Right atrium auricular region (tissue), 2 donors: ENCODE results near the gene MORN5. TPM values are rescaled to one million over a fixed set of nuclear protein-coding genes. Genes with fewer than 3 reads are reported as not detected.
A peak's percentile ranks its signal among the peaks of the same experiment; 100 is the strongest.

ENCODE experiments used
- DNase-seq: peaks from one replicate; pipeline ENCODE4 v3.0.0-alpha.2; 2019; ENCODE audit warnings: low spot score
- H3K27ac ChIP-seq, 2 donors: fragments of 200-600 bp; sonication (generic); 1 replicate in 1 of 2; 2 replicates in 1 of 2; pipeline ENCODE4 v1.5.1; 2016 to 2019
- H3K27me3 ChIP-seq, 2 donors: fragments of 200-600 bp; sonication (generic); one replicate each; pipeline versions ENCODE4 v1.5.1 to v1.6.0; 2017 to 2019
- H3K36me3 ChIP-seq: fragments of 200-600 bp; sonication (generic); one replicate; pipeline ENCODE4 v1.5.1; 2016
- H3K4me1 ChIP-seq, 2 donors: fragments of 200-600 bp; sonication (generic); one replicate each; pipeline versions ENCODE4 v1.5.1 to v1.6.0; 2017 to 2019
- H3K4me3 ChIP-seq, 2 donors: fragments of 200-600 bp; sonication (generic); 1 replicate in 1 of 2; 2 replicates in 1 of 2; pipeline ENCODE4 v1.5.1; 2017 to 2019; ENCODE audit warnings: mild to moderate bottlenecking in 1 of 2, moderate library complexity in 1 of 2
- H3K9me3 ChIP-seq, 2 donors: fragments of 200-600 bp; sonication (generic); one replicate each; pipeline ENCODE4 v1.5.1; 2019
- total RNA-seq, 2 donors: library from RNA; depleted of rRNA; stranded (reverse); fragments of >200 nt; gene quantifications; one replicate each; pipeline ENCODE4 v1.1.0, GENCODE V29; 2016
- TF ChIP-seq, protein P1 (sequence below), 2 donors: fragments of 200-600 bp; sonication (generic); IDR thresholded peaks; one replicate each; pipeline ENCODE4 v1.5.1; 2019; ENCODE audit warnings: antibody characterized with exemption in 2 of 2

MORN5 gene
- total RNA-seq, 2 donors from 2014 or later: not detected

DNA sequence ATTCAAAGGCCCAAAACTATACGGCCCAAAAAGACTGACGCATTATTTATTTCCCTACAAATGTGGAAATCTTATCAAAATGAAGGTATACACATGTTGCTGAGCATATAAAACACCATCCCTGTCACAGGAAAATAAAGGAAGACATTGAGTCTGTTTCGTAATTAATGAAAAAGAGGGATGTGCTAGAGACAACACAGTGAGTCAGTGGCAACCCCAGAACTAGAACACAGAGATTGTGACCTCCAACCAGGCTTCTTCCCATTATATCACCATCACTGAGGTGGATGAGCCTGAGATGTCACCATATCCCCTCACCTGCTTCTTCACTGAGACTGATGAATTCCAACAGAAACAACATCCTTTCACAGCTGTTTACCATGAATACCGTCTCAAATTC, 3.9 kb upstream of the MORN5 start:
- Histone ChIP-seq H3K36me3 (peaks cover 10% of the 10 kb centered on the region), H3K4me3 (no peak overlapping the region), H3K4me1 (peaks cover 0 to 55% of the 10 kb centered on the region in 2 donors)

DNA sequence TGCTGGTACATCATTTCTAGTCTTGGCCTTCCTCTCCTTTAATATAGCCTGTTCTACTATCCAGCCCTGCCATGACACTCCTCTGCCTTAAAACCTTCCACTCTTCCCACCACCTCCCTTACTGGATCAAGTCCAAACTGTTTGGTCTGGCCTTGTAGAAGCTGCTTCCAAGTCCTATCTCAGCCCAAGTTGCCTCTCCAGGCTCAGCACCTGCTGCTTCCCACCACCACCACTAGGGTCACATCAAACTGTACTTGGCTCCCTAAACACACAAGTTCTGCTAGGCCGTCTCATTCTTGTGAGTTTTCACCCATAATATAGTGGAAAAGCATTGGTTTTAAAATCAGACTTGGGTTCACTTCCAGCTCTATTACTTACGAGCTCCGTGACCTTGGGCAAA, 1.5 kb upstream of the MORN5 start:
- Histone ChIP-seq H3K36me3 (no peaks in the 10 kb centered on the region), H3K4me1 (peaks cover 0 to 37% of the 10 kb centered on the region in 2 donors), H3K4me3 (peak overlapping the region; percentile 90 to 95), H3K9me3 (peaks cover 0 to 11% of the 10 kb centered on the region in 2 donors), H3K27me3 (no peaks in the 10 kb centered on the region), H3K27ac (peak overlapping the region in 1 of 2 donors; percentile 94)
- DNase-seq: no peak
- TF ChIP-seq, protein P1, sequence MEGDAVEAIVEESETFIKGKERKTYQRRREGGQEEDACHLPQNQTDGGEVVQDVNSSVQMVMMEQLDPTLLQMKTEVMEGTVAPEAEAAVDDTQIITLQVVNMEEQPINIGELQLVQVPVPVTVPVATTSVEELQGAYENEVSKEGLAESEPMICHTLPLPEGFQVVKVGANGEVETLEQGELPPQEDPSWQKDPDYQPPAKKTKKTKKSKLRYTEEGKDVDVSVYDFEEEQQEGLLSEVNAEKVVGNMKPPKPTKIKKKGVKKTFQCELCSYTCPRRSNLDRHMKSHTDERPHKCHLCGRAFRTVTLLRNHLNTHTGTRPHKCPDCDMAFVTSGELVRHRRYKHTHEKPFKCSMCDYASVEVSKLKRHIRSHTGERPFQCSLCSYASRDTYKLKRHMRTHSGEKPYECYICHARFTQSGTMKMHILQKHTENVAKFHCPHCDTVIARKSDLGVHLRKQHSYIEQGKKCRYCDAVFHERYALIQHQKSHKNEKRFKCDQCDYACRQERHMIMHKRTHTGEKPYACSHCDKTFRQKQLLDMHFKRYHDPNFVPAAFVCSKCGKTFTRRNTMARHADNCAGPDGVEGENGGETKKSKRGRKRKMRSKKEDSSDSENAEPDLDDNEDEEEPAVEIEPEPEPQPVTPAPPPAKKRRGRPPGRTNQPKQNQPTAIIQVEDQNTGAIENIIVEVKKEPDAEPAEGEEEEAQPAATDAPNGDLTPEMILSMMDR (IDR thresholded peaks at IDR 0.05): peak; percentile 29 to 57

More for the DNA sequence above, 3.9 kb upstream of the MORN5 start:
- Histone ChIP-seq H3K9me3 (no peaks in the 10 kb centered on the region), H3K27ac (no peak overlapping the region), H3K27me3 (no peaks in the 10 kb centered on the region)
- TF ChIP-seq, protein P1 (IDR thresholded peaks at IDR 0.05): no peak
- DNase-seq: no peak

DNA sequence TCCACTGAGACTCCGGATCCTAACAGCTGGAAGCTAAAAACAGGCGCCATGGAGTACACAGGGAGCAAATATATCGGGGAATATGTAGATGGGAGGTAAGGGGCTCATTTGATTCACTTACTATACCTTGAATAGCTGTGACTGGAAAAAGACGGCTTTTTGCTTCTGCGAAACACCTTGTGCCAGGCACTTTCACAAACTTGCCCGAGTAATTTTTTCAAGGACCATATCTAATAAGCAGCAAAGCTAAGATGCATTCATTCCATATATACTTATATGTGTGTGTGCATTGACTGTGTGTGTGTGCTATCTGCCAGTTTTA, 178 bp downstream of the MORN5 start:
- Histone ChIP-seq H3K4me1 (peaks cover 0 to 37% of the 10 kb centered on the region in 2 donors), H3K27ac (no peak overlapping the region), H3K4me3 (peak overlapping the region; percentile 90 to 95), H3K9me3 (peaks cover 0 to 11% of the 10 kb centered on the region in 2 donors), H3K27me3 (no peaks in the 10 kb centered on the region), H3K36me3 (no peaks in the 10 kb centered on the region)
- DNase-seq: no peak
- TF ChIP-seq, protein P1 (IDR thresholded peaks at IDR 0.05): no peak

DNA sequence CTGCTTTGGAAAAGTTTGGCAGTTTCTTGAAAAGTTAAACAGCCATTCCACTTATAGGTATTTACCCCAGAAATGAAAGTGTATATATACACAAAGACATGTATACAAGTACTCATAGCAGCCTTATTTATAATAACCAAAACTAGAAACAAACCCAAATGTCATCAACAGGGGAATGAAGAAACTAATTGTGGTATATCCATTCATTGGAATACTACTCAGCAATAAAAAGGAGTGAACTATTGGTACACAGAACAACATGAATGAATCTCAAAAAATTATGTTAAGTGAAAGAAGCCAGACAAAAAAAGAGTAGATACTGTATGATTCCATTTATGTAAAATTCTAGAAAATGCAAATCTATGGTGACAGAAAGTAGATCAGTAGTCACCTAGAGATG, 2.7 kb downstream of the MORN5 start:
- H3K9me3 ChIP-seq: peaks cover 0 to 11% of the 10 kb centered on the region in 2 donors
- TF ChIP-seq, protein P1 (IDR thresholded peaks at IDR 0.05): no peak
- no peaks in the 10 kb centered on the region for H3K36me3 ChIP-seq
- H3K4me3 ChIP-seq: no peak overlapping the region
- no peak for DNase-seq
- no peak overlapping the region for H3K27ac ChIP-seq
- peaks cover 0 to 21% of the 10 kb centered on the region in 2 donors for H3K4me1 ChIP-seq
- no peaks in the 10 kb centered on the region for H3K27me3 ChIP-seq

DNA sequence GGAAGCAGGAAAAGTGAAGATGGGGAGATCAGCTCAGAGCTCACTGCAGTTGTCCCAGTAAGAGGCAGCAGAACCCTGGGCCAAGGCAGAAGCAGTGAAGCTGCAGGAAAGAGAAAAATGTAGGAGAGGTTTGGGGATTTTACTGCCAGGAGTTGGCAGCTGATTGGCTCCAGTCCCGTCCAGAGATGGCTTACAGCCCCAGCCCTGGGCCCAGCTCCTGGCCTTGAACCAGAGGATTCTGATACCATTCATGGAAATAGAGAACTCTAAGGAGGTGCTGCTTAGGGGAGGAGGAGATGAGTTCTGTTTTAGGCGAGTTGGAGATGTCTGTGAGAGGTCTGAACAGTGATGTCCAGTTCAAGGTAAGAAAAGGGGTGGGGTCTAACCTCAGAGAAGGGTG, 4.6 kb downstream of the MORN5 start:
- H3K27ac ChIP-seq: no peak overlapping the region
- peaks cover 0 to 11% of the 10 kb centered on the region in 2 donors for H3K9me3 ChIP-seq
- H3K36me3 ChIP-seq: no peaks in the 10 kb centered on the region
- H3K4me3 ChIP-seq: no peak overlapping the region
- TF ChIP-seq, protein P1 (IDR thresholded peaks at IDR 0.05): no peak
- no peaks in the 10 kb centered on the region for H3K27me3 ChIP-seq
- peaks cover 0 to 5% of the 10 kb centered on the region in 2 donors for H3K4me1 ChIP-seq
- no peak for DNase-seq

DNA sequence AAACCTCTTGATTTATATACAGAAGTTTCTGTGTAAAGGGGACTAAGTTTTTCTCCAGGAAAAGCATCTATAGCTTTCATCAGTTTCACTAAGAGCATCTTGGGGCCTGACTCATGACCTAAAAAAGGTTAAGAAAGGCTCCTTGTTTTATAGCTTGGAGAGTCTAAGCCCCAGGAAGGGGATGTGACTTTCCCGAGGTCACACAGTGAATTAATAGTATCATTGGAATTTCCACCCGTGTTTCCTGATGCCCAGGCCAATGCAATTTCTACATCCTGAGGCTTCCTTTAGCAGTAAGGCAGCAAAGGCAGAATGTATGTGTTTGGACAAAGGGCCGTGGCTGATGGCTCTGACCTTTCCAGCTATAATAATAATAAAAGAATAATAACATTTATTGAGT, 8.6 kb downstream of the MORN5 start:
- Histone ChIP-seq H3K9me3 (no peaks in the 10 kb centered on the region), H3K4me1 (no peaks in the 10 kb centered on the region), H3K36me3 (no peaks in the 10 kb centered on the region), H3K4me3 (no peak overlapping the region), H3K27me3 (no peaks in the 10 kb centered on the region), H3K27ac (no peak overlapping the region)
- TF ChIP-seq, protein P1 (IDR thresholded peaks at IDR 0.05): no peak
- DNase-seq: no peak
